DND-41 (cell line): ENCODE data around the gene LRRC53.

Source experiments
- ATAC-seq: fragments of 200-7000 bp; cut with Tn5 transposase; 3 replicates; pipeline ENCODE4 v1.9.1; 2021; ENCODE audit warnings: low read depth; ENCODE audit not compliant: insufficient read depth
- DNase-seq: peaks from one replicate; pipeline ENCODE4 v3.0.0-alpha.2; 2020
- H2AFZ ChIP-seq: 2 replicates; pipeline ENCODE4 v1.6.0; 2012; ENCODE audit warnings: low read depth, low read length
- H3K27ac ChIP-seq: 2 replicates; pipeline ENCODE4 v1.5.1; 2012; ENCODE audit warnings: low read length, inconsistent platforms
- H3K27me3 ChIP-seq: fragments of 200-600 bp; sonication (generic); 2 replicates; pipeline ENCODE4 v1.6.0; 2012; ENCODE audit warnings: low read length, mild to moderate bottlenecking, inconsistent platforms; ENCODE audit not compliant: insufficient read depth, poor library complexity
- H3K36me3 ChIP-seq: 2 replicates; pipeline ENCODE4 v1.5.1; 2012; ENCODE audit warnings: low read length, inconsistent platforms; ENCODE audit not compliant: insufficient read depth
- H3K4me1 ChIP-seq: 2 replicates; pipeline ENCODE4 v1.5.1; 2012; ENCODE audit warnings: mild to moderate bottlenecking, low read length; ENCODE audit not compliant: insufficient read depth
- H3K4me2 ChIP-seq: 2 replicates; pipeline ENCODE4 v1.6.0; 2012; ENCODE audit warnings: mild to moderate bottlenecking, moderate library complexity, low read length, inconsistent platforms; ENCODE audit not compliant: insufficient read depth
- H3K4me3 ChIP-seq, 2 experiments: fragments of 200-600 bp in 1 of 2; shearing (Covaris generic) in 1 of 2; 2 replicates each; pipeline ENCODE4 v1.5.1; 2012 to 2016; ENCODE audit warnings: inconsistent platforms in 2 of 2, low read length in 2 of 2, mild to moderate bottlenecking in 2 of 2, low read depth in 1 of 2, moderate library complexity in 1 of 2
- H3K79me2 ChIP-seq: 2 replicates; pipeline ENCODE4 v1.6.0; 2012; ENCODE audit warnings: low read length, inconsistent platforms; ENCODE audit not compliant: insufficient read depth
- H3K9ac ChIP-seq: 2 replicates; pipeline ENCODE4 v1.6.0; 2012; ENCODE audit warnings: low read depth, mild to moderate bottlenecking, inconsistent platforms, low read length, moderate library complexity
- H3K9me3 ChIP-seq: 2 replicates; pipeline ENCODE4 v1.5.1; 2012; ENCODE audit warnings: low read length, moderate library complexity, mild to moderate bottlenecking, inconsistent platforms; ENCODE audit not compliant: insufficient read depth, severe bottlenecking
- H4K20me1 ChIP-seq: 2 replicates; pipeline ENCODE4 v1.6.0; 2012; ENCODE audit warnings: low read length; ENCODE audit not compliant: insufficient read depth
- EZH2 ChIP-seq: IDR thresholded peaks from 3 replicates; pipeline ENCODE4 v1.6.1; 2012; ENCODE audit warnings: borderline replicate concordance, low read depth, mild to moderate bottlenecking, moderate library complexity, low read length, inconsistent platforms; ENCODE audit not compliant: severe bottlenecking
- TF ChIP-seq, protein P1 (sequence below): IDR thresholded peaks from 2 replicates; pipeline ENCODE4 v1.5.1; 2012; ENCODE audit warnings: borderline replicate concordance, low read length, moderate library complexity, mild to moderate bottlenecking; ENCODE audit not compliant: poor library complexity, severe bottlenecking; ENCODE audit errors: extremely low read depth

Gene LRRC53

DNA sequence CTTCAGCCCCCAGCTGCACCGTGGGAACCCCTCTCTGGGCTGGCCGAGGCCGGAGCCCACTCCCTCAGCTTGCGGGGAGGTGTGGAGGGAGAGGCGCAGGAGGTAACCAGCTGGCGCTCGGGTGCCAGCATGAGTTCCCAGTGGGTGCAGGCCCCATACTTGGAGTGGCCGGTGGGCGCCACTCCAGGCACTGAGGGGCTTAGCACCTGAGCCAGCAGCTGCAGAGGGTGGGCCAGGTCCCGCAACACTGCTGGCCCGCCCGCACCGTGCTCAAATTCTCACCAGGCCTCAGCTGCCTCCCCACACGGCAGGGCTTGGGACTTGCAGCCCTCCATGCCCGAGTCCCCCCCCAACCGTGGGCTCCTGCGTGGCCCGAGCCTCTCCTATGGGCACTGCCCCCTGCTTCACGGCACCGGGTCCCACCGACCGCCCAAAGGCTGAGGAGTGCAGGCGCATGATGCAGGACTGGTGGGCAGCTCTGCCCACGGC lies 47.2 kb downstream of the LRRC53 start:
- Histone ChIP-seq H3K4me3 (no peak overlapping the region), H3K4me2 (no peak overlapping the region), H3K79me2 (no peaks in the 10 kb centered on the region), H4K20me1 (no peaks in the 10 kb centered on the region), H3K27ac (no peak overlapping the region), H3K4me1 (no peaks in the 10 kb centered on the region), H2AFZ (no peak overlapping the region), H3K27me3 (no peaks in the 10 kb centered on the region), H3K9me3 (no peaks in the 10 kb centered on the region), H3K9ac (no peak overlapping the region), H3K36me3 (no peaks in the 10 kb centered on the region)
- ATAC-seq (no peak), DNase-seq (no peak)
- TF ChIP-seq EZH2: no peak
- TF ChIP-seq, protein P1, sequence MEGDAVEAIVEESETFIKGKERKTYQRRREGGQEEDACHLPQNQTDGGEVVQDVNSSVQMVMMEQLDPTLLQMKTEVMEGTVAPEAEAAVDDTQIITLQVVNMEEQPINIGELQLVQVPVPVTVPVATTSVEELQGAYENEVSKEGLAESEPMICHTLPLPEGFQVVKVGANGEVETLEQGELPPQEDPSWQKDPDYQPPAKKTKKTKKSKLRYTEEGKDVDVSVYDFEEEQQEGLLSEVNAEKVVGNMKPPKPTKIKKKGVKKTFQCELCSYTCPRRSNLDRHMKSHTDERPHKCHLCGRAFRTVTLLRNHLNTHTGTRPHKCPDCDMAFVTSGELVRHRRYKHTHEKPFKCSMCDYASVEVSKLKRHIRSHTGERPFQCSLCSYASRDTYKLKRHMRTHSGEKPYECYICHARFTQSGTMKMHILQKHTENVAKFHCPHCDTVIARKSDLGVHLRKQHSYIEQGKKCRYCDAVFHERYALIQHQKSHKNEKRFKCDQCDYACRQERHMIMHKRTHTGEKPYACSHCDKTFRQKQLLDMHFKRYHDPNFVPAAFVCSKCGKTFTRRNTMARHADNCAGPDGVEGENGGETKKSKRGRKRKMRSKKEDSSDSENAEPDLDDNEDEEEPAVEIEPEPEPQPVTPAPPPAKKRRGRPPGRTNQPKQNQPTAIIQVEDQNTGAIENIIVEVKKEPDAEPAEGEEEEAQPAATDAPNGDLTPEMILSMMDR: no peak

DNA sequence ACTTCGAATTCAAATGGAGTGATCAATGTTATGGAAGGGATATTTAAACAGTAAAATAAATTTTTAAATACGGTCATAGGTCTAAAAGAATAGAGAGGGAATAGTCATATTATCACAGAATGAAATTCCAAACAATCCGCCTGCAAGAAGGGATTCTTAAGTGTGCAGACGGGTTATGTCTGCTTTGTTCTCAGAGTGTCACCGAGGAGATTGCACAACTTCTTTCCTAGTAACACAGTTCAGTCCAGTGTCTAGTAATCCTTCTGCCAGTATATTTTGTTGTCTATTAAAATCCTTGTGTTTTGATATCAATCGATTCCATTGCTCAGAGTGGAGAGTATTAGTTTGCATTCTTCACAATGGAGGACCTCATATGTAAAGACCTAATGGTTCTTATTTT lies 48.4 kb downstream of the LRRC53 start:
- Histone ChIP-seq H3K79me2 (no peaks in the 10 kb centered on the region), H3K9ac (no peak overlapping the region), H3K27ac (no peak overlapping the region), H4K20me1 (no peaks in the 10 kb centered on the region), H3K27me3 (no peaks in the 10 kb centered on the region), H3K4me3 (no peak overlapping the region), H3K4me1 (no peaks in the 10 kb centered on the region), H3K9me3 (no peaks in the 10 kb centered on the region), H3K36me3 (no peaks in the 10 kb centered on the region), H2AFZ (no peak overlapping the region), H3K4me2 (no peak overlapping the region)
- no peak for DNase-seq
- TF ChIP-seq, protein P1: no peak
- no peak for TF ChIP-seq EZH2
- ATAC-seq: no peak

DNA sequence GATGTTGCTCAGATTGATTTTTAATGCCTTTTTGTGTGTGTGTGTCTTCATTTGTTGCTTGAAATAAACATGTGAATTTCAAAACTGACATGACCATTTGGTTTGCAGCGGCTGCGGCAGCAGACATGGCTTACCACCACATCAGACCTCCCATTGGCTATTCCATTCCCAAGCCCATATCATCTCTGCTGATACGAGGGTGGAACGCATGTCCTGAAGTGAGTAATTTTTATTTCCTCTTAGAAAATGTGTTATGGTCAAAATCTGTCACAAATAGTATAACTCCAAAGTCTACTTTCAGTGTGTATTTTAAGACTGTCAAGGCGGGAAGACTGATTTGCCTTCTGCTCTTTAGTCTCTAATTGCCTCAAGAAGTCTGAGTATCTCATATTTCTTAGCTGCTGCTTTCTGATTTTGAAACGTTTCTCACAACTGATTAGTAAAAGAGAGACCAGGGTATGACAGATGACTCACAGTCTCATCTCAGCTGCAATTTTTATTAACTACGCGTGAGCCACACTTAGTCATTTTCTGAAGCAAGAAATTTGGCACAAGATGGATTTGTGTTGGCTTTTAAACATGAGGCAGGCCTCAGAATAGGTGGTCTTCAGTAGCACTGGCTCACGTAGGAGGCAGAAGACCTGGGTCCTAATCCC lies 49.0 kb downstream of the LRRC53 start:
- Histone ChIP-seq H3K4me1 (no peaks in the 10 kb centered on the region), H3K27ac (no peak overlapping the region), H3K27me3 (no peaks in the 10 kb centered on the region), H3K4me2 (no peak overlapping the region), H3K9ac (no peak overlapping the region), H3K9me3 (no peaks in the 10 kb centered on the region), H2AFZ (no peak overlapping the region), H3K79me2 (no peaks in the 10 kb centered on the region), H3K36me3 (no peaks in the 10 kb centered on the region), H4K20me1 (no peaks in the 10 kb centered on the region), H3K4me3 (no peak overlapping the region)
- TF ChIP-seq EZH2: no peak
- TF ChIP-seq, protein P1: no peak
- DNase-seq: no peak
- no peak for ATAC-seq

DNA sequence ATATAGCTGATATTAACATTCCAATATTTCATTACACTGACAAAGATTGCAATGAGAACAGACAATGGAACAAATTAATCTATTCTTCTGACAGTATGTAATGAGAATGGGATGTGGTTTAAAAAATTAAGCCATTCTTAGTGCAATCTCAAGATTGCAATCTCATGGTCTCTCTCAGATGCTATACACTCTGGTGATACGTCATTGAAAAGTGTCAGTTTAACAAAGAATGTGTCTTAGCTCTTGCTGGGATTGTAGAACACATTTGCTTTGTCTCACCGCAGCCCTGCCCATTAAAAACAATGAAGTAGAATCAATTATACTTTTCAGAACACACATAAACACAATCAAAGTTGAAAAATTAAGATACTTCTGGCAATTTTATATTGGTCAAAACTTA lies 55.2 kb downstream of the LRRC53 start:
- H2AFZ ChIP-seq: no peak overlapping the region
- H3K9me3 ChIP-seq: no peaks in the 10 kb centered on the region
- no peak overlapping the region for H3K4me3 ChIP-seq
- no peaks in the 10 kb centered on the region for H4K20me1 ChIP-seq
- no peak overlapping the region for H3K9ac ChIP-seq
- no peaks in the 10 kb centered on the region for H3K36me3 ChIP-seq
- H3K79me2 ChIP-seq: no peaks in the 10 kb centered on the region
- ATAC-seq: no peak
- H3K27ac ChIP-seq: no peak overlapping the region
- H3K27me3 ChIP-seq: no peaks in the 10 kb centered on the region
- H3K4me1 ChIP-seq: no peaks in the 10 kb centered on the region
- no peak overlapping the region for H3K4me2 ChIP-seq
- TF ChIP-seq EZH2: no peak
- TF ChIP-seq, protein P1: no peak
- DNase-seq: no peak
